IPS DF 19.7 (cell line): Measurements from ENCODE around the gene FAU.

ENCODE experiments used
- DNase-seq: peaks from one replicate; pipeline ENCODE4 v3.0.0-alpha.2; 2013; ENCODE audit warnings: low read depth, low spot score

The FAU gene

DNA sequence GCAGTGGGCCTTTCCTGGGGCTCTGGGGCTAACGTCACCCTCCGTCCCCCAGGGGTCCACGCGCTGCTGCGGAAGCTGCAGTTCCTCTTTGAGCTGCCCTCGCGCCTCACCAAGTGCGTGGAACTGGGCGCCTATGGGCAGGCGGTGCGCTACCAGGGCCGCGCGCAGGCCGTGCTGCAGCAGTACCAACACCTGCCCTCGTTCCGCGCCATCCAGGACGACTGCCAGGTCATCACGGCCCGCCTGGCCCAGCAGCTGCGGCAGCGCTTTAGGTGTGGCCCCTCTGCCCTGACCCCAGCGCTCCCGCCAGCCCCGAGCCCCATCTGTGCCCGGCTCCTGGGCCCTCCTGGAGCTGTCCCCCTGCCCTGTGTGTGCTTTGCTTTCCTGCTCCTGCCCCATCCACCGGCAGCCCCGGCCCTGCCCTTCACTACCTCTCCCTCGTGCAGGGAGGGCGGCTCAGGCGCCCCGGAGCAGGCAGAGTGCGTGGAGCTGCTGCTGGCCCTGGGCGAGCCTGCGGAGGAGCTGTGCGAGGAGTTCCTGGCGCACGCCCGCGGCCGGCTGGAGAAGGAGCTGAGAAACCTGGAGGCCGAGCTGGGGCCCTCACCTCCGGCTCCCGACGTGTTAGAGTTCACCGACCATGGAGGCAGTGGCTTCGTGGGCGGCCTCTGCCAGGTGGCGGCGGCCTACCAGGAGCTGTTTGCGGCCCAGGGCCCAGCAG, 14.0 kb downstream of the FAU start:
- no peak for DNase-seq

DNA sequence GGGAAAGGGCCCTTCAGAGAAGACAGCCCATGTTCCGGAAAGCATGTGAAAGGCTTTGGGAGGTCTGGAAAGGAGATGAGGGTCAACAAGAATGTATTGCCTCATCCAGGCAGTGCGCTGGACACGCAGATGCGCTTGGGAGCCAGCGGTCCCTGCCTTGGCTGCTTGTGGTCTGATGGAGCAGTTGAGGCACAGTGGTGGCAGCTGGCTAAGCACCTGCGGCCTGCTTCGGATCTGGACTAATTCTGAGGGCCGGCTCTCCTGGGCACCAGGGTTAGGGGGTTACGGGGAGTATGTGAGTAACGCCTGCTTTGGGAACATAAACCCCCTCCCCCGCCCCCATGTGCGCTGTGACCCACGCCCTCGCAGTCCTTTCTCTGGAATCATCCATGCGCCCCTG, 14.9 kb downstream of the FAU start:
- no peak for DNase-seq

DNA sequence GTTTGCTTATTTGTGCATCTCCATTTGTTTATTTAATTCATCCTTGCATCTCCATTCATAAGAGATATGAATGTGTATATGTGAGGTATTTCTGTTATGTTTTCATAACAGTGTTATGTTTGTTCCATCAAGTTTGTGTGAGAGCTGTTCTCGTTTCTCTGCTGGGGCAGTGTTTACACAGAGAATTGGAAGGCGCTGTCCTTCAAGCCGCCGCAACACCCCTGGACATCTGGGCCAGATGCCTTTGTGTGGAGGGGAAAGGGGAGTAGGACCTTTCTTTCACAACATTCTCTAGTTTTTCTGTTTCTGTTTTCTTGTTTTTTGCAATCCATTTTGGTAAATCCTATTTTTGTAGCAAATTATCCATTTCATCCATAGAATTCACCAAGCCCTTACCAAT, 17.3 kb downstream of the FAU start:
- no peak for DNase-seq

- DNase-seq: no peak
Observed at GRCh38 chr11:65103476-65103875, 18.5 kb downstream of the FAU start.

DNA sequence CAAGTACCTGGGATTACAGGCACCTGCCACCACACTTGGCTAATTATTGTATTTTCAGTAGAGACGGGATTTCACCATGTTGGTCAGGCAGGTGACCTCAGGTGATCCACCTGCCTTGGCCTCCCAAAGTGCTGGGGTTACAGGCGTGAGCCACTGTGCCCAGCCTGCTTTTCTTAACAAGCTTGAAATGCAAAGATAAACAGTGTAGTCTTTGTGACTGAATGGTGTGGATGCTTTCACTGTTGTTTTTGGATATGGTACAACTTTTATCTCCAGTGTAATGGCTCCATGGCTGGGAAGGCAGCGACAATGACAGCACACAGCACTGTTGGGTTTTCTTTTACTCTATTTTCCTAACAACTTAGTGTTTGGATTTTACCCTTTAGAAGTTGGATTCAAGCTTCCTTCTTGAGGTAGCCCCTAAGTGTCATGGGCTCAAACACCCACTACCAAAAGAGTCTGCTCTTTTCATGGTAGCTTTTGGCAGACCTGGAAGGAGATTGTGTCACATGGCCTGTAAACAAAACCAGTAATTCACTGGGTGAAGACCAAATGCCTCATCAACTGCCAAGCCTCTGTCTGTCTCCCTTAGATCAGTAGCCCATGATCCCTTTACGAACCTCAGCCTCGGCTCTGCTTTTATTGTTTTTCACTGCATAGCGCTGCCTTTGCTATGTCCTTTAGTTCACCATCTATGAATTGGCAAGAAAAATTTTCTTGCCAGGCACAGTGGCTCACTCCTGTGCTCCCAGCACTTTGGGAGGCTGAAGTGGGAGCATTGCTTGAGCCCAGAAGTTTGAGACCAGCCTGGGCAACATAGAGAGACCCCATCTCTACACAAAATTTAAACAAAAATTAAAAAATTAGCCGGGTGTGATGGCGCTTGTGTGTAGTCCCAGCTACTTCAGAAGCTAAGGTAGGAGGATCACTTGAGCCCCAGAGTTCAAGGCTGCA, 19.5 kb downstream of the FAU start:
- no peak for DNase-seq

GRCh38 chr11:65100674-65101350, 21.1 kb downstream of the FAU start:
- DNase-seq: no peak

- DNase-seq: no peak
Observed at GRCh38 chr11:65096926-65097325, 25.0 kb downstream of the FAU start.

DNA sequence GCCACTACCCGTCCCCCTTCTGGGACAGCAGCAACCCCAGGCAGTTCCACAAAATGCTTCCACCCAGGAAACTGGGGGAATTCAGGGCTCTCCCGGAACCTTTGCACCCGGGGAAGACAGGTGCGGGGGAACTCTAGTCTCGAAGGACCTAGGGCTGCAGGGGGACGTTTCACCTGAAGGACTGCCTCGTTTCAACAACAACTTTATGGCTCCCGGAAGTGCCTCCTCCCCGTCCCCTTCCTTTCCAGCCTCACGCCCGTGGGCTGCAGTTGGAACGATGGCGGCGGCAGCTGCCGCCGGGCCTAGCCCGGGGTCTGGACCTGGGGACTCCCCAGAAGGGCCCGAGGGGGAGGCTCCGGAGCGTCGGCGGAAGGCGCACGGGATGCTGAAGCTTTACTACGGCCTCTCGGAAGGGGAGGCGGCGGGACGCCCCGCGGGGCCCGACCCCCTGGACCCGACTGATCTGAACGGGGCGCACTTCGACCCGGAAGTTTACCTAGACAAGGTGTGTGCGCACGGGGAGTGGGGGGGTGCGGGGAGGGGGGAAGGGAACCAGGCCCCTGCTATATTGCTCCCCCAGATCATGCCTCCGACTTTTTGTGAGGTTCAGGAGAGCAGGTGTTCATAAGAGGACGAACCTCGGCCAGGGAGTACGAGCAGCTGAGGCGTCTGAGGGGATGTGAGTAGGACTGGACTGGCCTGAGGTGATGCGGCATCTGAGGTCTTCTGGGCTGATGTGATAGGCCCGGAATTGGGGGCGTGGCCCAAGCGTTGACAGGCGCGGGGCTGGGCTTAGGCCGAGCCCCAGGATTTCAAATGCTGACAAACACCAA, 25.7 kb downstream of the FAU start, which contains the start of gene VPS51:
Gene VPS51, plus strand, starts transcription at position 241 of the 833 bp plus-strand sequence. Its CDS starts 37 bp downstream, at position 278.
- peak; percentile 82 for DNase-seq

GRCh38 chr11:65095427-65095826, 26.5 kb downstream of the FAU start:
- no peak for DNase-seq

DNA sequence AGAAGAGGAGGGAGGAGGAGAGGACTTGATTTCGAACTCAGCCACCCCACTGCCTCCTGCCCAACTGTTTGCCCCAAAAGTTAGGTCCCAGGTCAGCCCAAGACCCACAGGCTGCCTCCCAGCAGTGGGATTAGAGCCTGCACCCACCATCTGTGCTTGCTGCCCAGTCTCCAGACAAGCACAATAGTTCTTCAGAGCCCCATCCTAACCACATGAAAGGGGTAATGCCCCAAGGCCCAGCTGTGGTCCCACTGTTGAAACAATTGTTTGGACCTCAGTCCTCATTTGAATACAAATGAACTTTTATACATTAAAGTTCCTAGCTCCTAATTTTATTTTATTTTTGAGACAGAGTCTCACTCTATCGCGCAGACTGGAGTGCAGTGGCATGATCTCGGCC, 31.3 kb downstream of the FAU start:
- no peak for DNase-seq

- DNase-seq: no peak
Observed at GRCh38 chr11:65089621-65090020, 32.3 kb downstream of the FAU start.

DNA sequence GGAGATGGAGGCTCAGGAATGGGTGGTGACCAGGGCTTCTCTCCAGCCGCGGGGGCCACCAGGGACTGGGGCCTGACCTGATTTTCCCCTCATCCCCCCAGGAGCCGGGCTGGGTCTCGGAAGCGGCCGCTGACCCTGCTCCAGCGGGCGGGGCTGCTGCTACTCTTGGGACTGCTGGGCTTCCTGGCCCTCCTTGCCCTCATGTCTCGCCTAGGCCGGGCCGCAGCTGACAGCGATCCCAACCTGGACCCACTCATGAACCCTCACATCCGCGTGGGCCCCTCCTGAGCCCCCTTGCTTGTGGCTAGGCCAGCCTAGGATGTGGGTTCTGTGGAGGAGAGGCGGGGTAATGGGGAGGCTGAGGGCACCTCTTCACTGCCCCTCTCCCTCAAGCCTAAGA, 34.1 kb downstream of the FAU start:
- no peak for DNase-seq

DNA sequence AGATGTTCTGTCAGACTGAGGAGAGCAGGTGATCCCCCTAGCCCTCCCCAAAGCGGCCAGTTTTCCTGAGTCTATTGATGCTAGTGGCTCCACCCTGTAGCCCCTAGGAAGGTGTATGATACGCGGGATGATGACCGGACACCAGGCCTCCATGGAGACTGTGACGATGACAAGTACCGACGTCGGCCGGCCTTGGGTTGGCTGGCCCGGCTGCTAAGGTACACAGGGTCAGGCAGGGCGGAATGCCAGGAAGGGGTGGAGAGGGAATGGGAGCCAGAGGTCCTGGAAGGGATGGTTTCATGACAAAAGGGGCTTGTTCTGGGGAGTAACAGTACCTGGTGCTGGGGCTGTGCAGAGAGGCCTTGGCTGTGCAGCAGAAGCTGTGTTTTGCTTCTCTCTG, 34.7 kb downstream of the FAU start:
- DNase-seq: no peak

DNA sequence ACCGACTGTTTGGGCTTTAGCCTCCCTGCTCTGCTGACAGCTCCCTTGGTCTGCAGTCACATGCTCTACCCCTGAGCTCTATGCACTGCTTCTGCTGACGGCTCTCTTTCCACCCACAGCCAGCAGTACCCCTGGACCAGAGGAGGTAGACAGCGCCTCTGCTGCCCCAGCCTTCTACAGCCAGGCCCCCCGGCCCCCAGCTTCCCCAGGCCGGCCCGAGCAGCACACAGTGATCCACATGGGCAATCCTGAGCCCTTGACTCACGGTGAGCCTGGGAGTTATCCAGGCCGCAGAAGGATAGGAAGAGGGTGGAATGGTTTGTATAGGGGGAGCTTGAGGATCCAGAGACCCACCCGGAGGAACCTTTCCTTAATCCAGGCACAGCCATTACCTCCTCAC, 35.1 kb downstream of the FAU start:
- DNase-seq: no peak

GRCh38 chr11:65085446-65085845, 36.5 kb downstream of the FAU start:
- no peak for DNase-seq

GRCh38 chr11:65084598-65085375, 37.1 kb downstream of the FAU start:
- no peak for DNase-seq

DNA sequence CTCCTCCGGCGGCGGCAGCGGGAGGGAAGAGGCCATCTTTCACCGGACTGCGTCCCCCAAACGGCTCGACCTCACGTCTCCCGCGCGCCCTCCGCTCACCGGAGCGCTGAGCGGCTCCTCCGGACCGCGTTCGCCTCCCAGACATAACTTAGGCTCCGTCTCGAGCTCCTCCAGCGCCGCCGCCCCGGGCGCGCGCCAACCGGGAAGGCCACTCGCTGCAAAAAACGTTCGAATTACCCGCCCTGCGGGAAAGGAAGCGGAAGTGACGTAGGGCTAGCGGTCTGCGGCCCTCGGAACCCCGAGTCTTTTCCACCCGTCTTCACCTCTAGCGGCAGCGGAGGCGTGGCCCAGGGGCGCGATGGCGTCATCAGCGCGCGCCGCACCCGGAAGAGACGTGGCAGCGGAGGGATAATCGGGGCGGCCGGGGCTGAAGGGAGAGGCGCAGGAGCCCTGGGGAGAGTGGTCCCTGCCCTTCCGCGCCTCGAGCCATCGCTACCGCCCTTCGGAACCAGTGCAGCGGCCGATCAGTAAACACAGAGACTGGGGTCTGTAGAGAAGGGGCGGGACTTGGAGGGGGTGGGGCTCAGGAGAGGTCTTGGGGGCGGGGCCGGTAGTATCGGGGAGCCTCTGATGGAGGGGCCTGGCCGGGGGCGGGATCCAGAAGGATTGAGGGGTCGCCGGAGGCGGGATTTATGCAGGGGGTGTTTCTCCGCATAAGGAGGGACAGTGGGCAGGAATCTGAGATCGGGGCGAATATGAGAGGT, 37.9 kb downstream of the FAU start, which contains the start of the genes CDCA5 and ZFPL1:
Gene CDCA5, minus strand, starts transcription at position 207 of the 764 bp plus-strand sequence. Its CDS starts 62 bp downstream, at position 145.
Gene ZFPL1, plus strand, starts transcription at position 389 of the 764 bp plus-strand sequence. CDS start 477 bp downstream, outside the sequence.
- peak; percentile 84 for DNase-seq

DNA sequence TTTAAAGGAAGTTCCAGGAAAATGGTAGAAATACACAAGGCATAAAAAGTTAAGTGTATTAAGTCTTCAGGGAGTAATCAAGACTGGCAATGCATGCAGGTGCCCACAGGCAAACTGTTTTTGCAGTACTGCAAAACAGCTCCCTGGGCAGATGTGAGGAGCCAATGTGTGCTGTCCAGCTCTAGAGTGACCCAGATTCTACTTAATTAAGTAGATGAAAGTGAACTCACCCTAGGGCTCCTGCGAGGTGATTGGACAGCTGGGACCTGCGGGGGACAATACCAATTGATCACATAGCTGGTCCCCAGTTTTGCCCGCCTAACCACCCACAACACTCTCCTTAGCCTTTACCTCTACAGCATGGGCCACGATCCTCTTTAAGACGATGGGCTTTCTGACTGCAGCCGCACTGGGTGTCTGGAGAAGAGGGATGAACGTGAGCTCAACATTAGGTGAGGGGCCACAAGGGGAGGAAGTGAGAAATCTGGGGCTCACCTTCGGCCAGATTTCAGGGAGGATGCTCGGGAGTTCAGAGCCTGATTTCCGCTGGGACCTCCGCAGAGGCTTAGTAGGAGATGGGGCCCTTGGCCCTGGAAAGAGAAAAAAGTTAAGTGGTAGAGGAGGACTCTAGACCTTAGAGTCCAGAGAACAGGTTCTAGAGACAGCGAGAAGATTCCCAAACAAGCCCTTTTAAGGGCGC, 38.6 kb downstream of the FAU start:
- DNase-seq: no peak
